KMS-11 (cell line): ENCODE measurements around the gene ZNF236.

Experiments used
- H2AFZ ChIP-seq: fragments of 200-600 bp; sonication (generic); 2 replicates; pipeline ENCODE4 v1.6.1; 2016; ENCODE audit warnings: antibody characterized with exemption, mixed run types, low read depth
- H3K27ac ChIP-seq: fragments of 200-600 bp; sonication (generic); 2 replicates; pipeline ENCODE4 v1.6.1; 2016; ENCODE audit warnings: mild to moderate bottlenecking, mixed run types
- H3K27me3 ChIP-seq: fragments of 200-600 bp; sonication (generic); 2 replicates; pipeline ENCODE4 v1.6.1; 2017; ENCODE audit warnings: mild to moderate bottlenecking, low read depth, mixed run types, moderate library complexity; ENCODE audit not compliant: insufficient read depth
- H3K36me3 ChIP-seq: fragments of 200-600 bp; sonication (generic); 2 replicates; pipeline ENCODE4 v1.6.1; 2017; ENCODE audit warnings: mild to moderate bottlenecking, mixed run types; ENCODE audit not compliant: insufficient read depth
- H3K4me1 ChIP-seq: fragments of 200-600 bp; sonication (generic); 2 replicates; pipeline ENCODE4 v1.6.1; 2016; ENCODE audit warnings: mild to moderate bottlenecking, low read depth, mixed run types; ENCODE audit not compliant: poor library complexity, severe bottlenecking
- H3K4me2 ChIP-seq: fragments of 200-600 bp; sonication (generic); 2 replicates; pipeline ENCODE4 v1.7.0; 2016; ENCODE audit warnings: mild to moderate bottlenecking, mixed run types
- H3K4me3 ChIP-seq: fragments of 200-600 bp; sonication (generic); IDR thresholded peaks from 2 replicates; pipeline ENCODE4 v1.6.1; 2017; ENCODE audit warnings: low read depth, low read length, mixed read lengths; ENCODE audit not compliant: insufficient read depth
- H3K79me2 ChIP-seq: fragments of 200-600 bp; sonication (generic); 2 replicates; pipeline ENCODE4 v1.6.1; 2016; ENCODE audit warnings: low read depth, mixed run types; ENCODE audit not compliant: insufficient read depth
- H3K9ac ChIP-seq: fragments of 200-600 bp; sonication (generic); 2 replicates; pipeline ENCODE4 v1.6.1; 2016; ENCODE audit warnings: mild to moderate bottlenecking, mixed run types
- H4K20me1 ChIP-seq: fragments of 200-600 bp; sonication (generic); 2 replicates; pipeline ENCODE4 v1.6.1; 2016; ENCODE audit warnings: mild to moderate bottlenecking, mixed run types; ENCODE audit not compliant: insufficient read depth
- TF ChIP-seq, protein P1 (sequence below): fragments of 200-600 bp; sonication (generic); conservative IDR thresholded peaks from 2 replicates; pipeline ENCODE4 v1.6.1; 2017; ENCODE audit warnings: low read depth, mild to moderate bottlenecking, antibody characterized with exemption, low read length, moderate library complexity, mixed read lengths

ZNF236 gene

DNA sequence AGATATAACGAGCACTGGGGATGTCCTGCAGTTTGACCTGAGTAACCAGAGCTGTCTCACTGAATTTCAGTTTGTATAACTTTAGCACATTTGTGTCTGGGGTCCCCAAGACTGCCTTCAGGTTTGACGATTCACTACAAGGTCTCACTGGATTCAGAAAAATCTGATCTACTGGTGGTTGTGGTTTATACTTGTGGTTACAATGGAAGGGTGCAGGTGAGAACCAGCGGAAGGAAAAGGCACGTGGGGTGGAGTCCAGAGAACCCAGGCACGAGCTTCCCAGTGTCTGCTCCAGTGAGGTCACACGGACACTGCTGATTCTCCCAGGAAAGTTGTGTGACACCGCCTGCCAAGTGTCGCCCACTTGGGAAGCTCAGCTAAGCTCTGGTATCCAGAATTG lies 126.0 kb downstream of the ZNF236 start:
- Histone ChIP-seq H4K20me1 (no peaks in the 10 kb centered on the region), H3K9ac (no peak overlapping the region), H3K36me3 (0 out of 2 replicates have a peak, but pooled peaks cover 9% of the 10 kb centered on the region), H3K79me2 (no peaks in the 10 kb centered on the region), H2AFZ (no peak overlapping the region), H3K27me3 (no peaks in the 10 kb centered on the region), H3K4me2 (no peak overlapping the region), H3K27ac (no peak overlapping the region), H3K4me3 (no peak overlapping the region), H3K4me1 (peaks cover 6% of the 10 kb centered on the region)
- TF ChIP-seq, protein P1, sequence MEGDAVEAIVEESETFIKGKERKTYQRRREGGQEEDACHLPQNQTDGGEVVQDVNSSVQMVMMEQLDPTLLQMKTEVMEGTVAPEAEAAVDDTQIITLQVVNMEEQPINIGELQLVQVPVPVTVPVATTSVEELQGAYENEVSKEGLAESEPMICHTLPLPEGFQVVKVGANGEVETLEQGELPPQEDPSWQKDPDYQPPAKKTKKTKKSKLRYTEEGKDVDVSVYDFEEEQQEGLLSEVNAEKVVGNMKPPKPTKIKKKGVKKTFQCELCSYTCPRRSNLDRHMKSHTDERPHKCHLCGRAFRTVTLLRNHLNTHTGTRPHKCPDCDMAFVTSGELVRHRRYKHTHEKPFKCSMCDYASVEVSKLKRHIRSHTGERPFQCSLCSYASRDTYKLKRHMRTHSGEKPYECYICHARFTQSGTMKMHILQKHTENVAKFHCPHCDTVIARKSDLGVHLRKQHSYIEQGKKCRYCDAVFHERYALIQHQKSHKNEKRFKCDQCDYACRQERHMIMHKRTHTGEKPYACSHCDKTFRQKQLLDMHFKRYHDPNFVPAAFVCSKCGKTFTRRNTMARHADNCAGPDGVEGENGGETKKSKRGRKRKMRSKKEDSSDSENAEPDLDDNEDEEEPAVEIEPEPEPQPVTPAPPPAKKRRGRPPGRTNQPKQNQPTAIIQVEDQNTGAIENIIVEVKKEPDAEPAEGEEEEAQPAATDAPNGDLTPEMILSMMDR, result no peak

- Histone ChIP-seq H3K4me1 (peaks cover 6% of the 10 kb centered on the region), H3K27me3 (no peaks in the 10 kb centered on the region), H4K20me1 (no peaks in the 10 kb centered on the region), H2AFZ (no peak overlapping the region), H3K27ac (no peak overlapping the region), H3K36me3 (0 out of 2 replicates have a peak, but pooled peaks cover 8% of the 10 kb centered on the region), H3K4me2 (no peak overlapping the region), H3K9ac (no peak overlapping the region), H3K4me3 (no peak overlapping the region), H3K79me2 (no peaks in the 10 kb centered on the region)
- TF ChIP-seq, protein P1, result no peak
Observed at GRCh38 chr18:76951456-76952247, 129.3 kb downstream of the ZNF236 start.

GRCh38 chr18:76952747-76953146 lies 130.4 kb downstream of the ZNF236 start:
- TF ChIP-seq, protein P1, result no peak
- Histone ChIP-seq H3K4me2 (no peak overlapping the region), H3K36me3 (no peaks in the 10 kb centered on the region), H3K4me3 (no peak overlapping the region), H3K79me2 (no peaks in the 10 kb centered on the region), H4K20me1 (no peaks in the 10 kb centered on the region), H3K27ac (no peak overlapping the region), H3K4me1 (peaks cover 6% of the 10 kb centered on the region), H2AFZ (no peak overlapping the region), H3K27me3 (no peaks in the 10 kb centered on the region), H3K9ac (no peak overlapping the region)

GRCh38 chr18:76953156-76953555 lies 130.8 kb downstream of the ZNF236 start:
- H3K36me3 ChIP-seq, result no peaks in the 10 kb centered on the region
- H3K9ac ChIP-seq, result no peak overlapping the region
- no peaks in the 10 kb centered on the region for H3K27me3 ChIP-seq
- no peak overlapping the region for H3K27ac ChIP-seq
- no peak overlapping the region for H2AFZ ChIP-seq
- no peaks in the 10 kb centered on the region for H4K20me1 ChIP-seq
- TF ChIP-seq, protein P1, result no peak
- H3K4me3 ChIP-seq, result no peak overlapping the region
- peaks cover 6% of the 10 kb centered on the region for H3K4me1 ChIP-seq
- no peaks in the 10 kb centered on the region for H3K79me2 ChIP-seq
- no peak overlapping the region for H3K4me2 ChIP-seq
